GM12892 (cell line): Measurements from ENCODE around the gene ACSL1.

Source experiments
- POLR2A ChIP-seq: IDR thresholded peaks from 2 replicates; pipeline ENCODE4 v1.6.1; 2011; ENCODE audit warnings: low read depth, low read length, control low read depth
- TAF1 ChIP-seq: IDR thresholded peaks from 2 replicates; pipeline ENCODE4 v1.6.1; 2011; ENCODE audit warnings: low read depth, mild to moderate bottlenecking, control low read depth, low read length, borderline replicate concordance

GRCh38 chr4:184795214-184795844 lies 30.4 kb downstream of the ACSL1 start:
- TF ChIP-seq POLR2A: no peak
- TF ChIP-seq TAF1: no peak
